GM12875 (cell line): ENCODE results near the gene NCS1.

Experiments
- H3K4me3 ChIP-seq: one replicate; pipeline ENCODE4 v1.5.1; 2011; ENCODE audit warnings: low read depth, low read length, control low read depth
- TF ChIP-seq, protein P1 (sequence below): IDR thresholded peaks from 2 replicates; pipeline ENCODE4 v1.5.1; 2011; ENCODE audit warnings: low read depth, mild to moderate bottlenecking, control low read depth, inconsistent platforms, low read length, moderate library complexity, borderline replicate concordance; ENCODE audit not compliant: insufficient read depth

The NCS1 gene

DNA sequence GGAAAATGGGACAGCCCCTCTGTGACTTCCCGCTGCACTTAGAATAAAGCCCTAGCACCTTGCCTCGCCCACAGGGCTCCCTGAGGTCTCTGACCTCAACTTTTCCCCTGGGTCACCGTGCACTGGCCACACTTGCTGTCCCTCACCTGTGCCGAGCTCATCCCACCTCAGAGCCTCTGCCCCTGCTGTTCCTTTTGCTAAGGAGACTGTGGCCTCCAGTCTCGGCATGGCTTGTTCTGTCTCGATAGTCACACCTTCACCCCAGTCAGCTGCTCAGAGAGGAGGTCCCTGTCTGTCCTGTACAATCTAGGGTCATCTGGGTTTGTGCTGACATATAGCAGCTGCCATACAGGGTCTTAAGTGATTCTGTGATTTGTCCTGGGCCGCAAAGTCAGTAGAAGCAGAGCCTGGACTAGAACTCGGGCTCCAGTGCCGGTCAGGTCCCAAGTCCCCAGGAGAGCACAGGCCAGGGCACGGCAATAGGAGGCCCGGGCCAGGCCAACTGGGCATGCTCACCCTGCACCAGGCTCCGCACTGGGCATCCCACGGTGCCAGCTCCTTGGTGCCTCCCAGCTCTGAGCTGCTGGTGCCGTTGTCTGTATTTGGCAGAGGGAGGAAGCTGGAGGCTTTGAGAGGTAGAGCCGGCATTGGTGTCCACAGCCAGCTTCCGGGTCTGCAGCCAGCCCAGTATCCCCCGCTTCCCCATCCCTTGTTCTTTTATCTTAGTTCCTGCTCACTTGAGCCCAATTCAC lies 35.2 kb downstream of the NCS1 start:
- H3K4me3 ChIP-seq: no peak overlapping the region
- TF ChIP-seq, protein P1, sequence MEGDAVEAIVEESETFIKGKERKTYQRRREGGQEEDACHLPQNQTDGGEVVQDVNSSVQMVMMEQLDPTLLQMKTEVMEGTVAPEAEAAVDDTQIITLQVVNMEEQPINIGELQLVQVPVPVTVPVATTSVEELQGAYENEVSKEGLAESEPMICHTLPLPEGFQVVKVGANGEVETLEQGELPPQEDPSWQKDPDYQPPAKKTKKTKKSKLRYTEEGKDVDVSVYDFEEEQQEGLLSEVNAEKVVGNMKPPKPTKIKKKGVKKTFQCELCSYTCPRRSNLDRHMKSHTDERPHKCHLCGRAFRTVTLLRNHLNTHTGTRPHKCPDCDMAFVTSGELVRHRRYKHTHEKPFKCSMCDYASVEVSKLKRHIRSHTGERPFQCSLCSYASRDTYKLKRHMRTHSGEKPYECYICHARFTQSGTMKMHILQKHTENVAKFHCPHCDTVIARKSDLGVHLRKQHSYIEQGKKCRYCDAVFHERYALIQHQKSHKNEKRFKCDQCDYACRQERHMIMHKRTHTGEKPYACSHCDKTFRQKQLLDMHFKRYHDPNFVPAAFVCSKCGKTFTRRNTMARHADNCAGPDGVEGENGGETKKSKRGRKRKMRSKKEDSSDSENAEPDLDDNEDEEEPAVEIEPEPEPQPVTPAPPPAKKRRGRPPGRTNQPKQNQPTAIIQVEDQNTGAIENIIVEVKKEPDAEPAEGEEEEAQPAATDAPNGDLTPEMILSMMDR: no peak

DNA sequence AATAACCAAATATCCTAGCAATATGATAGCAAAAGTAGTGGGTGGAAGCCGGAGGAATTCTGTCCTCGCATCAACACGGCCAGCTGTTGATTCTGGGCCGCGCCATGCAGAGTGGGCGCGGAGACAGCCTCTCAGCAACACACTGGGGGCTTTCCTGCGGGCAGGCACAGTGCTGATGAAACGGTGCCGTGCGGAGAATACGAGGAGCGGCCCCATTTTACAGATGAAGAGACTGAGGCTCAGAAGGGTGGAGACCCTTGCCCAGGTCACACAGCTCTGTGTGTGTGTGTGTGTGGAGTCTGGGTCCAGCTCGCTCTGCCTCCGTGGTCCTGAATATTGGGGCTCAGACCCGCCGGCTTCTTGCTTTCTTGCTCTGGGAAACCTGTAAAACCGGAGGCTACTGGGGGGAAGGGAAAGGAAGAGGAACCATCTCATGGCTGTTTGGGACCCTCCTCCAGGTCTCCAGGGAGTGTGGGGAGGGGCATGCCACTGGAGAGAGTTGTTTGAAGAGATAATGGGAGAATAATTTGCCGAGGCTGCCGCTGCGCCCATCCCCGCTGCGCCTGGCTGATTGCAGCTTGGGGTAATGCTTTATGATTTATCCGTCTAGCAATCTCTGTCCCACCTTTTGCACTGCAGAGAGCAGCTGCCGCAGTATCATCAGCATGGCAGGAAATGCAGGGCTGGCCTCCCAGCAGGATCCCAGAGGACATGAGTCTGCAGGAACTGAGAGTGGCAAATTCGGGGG lies 36.6 kb downstream of the NCS1 start:
- TF ChIP-seq, protein P1: no peak
- H3K4me3 ChIP-seq: no peak overlapping the region

DNA sequence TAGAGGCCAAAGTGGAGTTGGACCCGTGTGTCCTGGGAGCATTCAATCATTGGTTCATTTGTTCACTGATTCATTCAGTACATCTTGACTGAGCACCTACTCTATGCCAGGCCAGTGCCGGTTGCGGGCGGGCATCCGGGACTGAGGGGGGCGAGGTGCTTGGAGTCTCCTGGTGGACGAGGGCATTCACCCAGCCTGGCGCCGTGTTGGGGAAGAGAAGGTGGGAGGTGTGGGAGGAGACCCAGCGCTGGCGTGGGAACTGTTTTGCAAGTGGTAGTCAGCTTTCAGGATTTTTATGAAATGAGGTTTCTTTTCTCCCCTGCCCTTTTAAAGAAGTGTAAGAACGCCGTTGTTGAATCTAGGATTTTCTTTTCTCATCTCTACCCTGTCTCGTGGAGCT lies 37.2 kb downstream of the NCS1 start:
- TF ChIP-seq, protein P1: no peak
- H3K4me3 ChIP-seq: no peak overlapping the region

DNA sequence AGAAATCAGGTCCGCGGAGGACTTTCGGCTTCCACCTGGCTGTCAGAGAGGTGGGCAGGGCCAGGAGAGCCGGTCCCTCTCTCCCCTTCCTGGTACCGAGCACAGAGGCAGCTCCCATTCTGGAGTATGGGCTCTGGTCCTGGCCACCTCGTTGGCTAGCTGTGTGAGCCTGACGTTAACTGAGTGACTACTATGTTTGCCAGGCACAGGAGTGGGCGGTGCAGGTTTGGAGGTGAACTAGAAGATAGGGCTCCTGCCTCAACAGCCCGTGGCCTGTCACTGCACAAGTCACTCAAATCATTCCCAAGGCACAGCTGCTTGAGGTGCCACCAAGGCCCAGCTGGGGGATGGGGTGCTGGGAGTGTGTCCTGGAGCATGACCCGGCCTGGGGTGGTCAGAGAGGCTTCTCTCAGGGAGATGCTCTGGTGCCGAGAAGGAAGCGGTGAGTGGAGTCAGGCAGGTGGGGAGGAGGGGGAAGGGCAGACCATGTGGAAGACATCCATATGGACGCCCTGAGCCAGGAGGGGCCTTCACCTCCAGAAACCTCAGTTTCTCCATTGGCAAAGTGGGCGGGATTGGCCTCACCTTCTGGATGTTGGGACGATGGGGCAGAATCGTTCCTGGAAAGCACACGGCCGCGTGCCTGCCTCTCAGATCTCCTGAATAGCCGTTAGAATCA lies 39.5 kb downstream of the NCS1 start:
- no peak overlapping the region for H3K4me3 ChIP-seq
- TF ChIP-seq, protein P1: no peak

DNA sequence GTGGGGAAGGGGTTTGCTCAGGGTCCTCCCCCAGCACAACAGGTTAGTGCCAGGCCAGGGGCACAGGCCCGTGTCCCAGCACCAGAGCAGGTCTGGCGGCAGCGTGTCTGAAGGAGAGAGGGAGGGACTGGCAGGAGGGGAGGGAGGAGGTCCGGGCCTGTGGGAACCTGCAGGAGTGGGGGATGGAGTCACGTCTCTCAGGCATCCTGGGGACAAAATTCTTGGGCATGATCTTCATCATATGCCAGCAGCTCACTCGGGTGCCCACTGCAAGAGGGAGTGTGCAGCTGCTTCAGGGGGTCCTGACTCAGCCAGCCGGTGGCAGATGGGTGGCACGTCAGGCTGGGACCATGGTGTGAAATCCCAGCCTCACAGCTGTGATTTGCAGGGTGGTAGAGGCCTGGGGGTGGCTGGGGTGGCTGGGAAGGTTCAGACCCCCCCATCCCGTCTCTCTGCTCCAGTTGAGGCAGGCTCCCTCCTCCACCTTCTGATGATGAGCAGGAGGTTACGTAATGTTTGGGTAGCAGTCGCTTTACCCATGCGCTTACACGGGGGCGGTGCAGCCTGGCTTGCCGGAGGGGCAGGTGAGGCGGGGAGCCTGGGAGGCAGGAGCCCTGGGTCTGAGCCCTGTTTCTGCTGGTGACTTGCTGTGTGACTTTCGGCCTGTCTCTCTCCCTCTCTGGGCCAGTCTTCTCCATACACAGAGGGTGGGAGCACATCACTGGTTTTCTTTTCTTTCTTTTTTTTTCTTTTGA lies 40.5 kb downstream of the NCS1 start:
- H3K4me3 ChIP-seq: no peak overlapping the region
- TF ChIP-seq, protein P1: no peak

DNA sequence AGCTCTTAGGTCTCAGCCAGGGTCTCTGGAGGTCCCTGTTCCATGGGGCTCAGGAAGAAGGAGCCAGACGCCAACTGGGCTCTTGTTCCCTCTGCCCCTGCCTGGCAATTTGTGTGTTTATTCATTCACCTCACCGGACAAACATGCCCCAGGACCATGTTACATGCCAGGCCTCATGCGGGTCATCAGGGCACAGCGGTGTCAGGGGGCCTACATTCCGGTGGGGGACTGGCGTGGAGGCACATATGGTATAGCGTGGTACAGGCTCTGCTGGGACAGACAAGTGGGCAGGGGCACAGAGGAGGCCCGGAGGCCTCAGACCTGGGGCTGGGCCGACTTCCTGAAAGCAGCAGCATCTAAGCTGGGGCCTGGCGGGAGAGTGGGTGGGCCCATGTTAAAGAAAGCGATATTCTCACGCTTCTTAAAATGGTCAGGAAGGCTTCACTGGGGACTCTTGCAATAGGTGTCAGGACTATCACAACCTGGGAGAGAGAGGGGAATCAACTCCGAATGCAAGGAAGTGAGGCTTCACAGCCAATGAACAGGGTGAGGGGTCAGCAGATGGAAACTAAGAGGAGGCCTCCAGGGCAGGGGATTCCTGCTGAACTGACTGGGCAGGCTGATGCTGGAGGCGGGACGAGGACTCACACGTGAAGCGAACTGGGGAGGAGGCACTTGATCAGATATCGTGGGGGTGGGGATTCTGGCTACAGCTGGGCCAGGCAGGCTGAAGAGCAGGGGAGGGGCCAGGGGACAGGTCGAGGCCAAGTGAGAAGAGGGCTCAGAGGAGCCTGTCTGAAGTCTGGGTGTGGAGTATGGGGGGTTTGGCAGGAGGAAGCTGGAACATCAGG lies 41.9 kb downstream of the NCS1 start:
- no peak overlapping the region for H3K4me3 ChIP-seq
- TF ChIP-seq, protein P1: no peak
